ENCODE results near the gene ATP5F1B. TPM values are rescaled to one million over a fixed set of nuclear protein-coding genes. Genes with fewer than 3 reads are reported as not detected.

ATP5F1B gene
- polyA plus RNA-seq, result 100 to 1,000 TPM; 222 to 636 TPM

DNA sequence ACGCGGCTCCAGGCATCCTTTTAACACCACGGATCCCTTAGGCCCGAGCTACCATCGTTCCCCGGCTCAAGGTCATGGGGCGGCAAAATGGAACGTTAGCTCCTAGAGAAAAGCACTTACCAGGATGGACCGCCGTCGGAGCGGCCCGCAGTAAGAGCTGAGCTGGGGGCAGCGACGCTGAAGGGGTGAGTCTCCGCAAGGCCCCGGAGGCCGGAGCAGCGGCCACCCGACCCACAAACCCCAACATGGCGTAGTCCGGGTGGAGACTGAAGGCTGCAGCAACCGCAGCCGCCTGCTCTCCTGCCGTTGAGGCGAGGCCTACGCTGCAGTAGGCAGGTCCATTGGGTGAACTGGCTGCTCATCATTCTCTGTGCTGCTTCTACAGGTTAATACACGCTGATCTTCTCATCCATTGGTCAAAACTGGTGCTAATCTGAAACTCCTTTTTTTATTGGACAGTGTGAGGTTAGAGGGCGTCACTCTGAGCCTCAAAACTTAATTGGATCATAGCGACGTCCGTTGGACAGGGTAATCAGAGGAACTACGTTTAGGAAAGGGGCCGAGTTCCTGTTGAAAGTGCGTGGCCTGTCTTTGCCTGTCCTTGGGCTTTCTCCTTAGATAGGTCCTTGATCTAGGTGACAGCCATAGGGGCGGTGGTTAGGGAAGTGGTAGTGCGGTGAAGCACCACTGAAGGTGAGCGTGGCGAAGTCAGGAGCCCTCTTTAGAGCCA lies at the start of gene ATP5F1B:
ATP5F1B (minus strand) TSS at position 268 of the 730 bp plus-strand sequence; CDS start at position 247, 21 bp downstream.
- Histone ChIP-seq H3K4me1 (ENCODE audit: control insufficient read depth in 2 of 2, insufficient read depth in 2 of 2, low read length in 1 of 2) (no peaks in the 10 kb centered on the region), H3K27me3 (ENCODE audit: control insufficient read depth in 1 of 2, insufficient read depth in 2 of 2, low read length in 2 of 2) (no peaks in the 10 kb centered on the region), H3K4me3 (ENCODE audit: low read depth in 1 of 2, low read length in 2 of 2) (peak within 1 kb of the TSS; percentile 86 to 99), H3K9me3 (ENCODE audit: control insufficient read depth in 2 of 2, insufficient read depth in 1 of 2, low read depth in 1 of 2, low read length in 1 of 2) (no peaks in the 10 kb centered on the region), H3K36me3 (ENCODE audit: control insufficient read depth in 2 of 2, insufficient read depth in 2 of 2, low read length in 1 of 2) (peaks cover 8 to 16% of the 10 kb centered on the region in 2 donors), H3K27ac (ENCODE audit: low read depth in 2 of 2, low read length in 1 of 2) (peak within 1 kb of the TSS; percentile 96 to 98)
- WGBS, 2 donors, result 1% methylated on average over 39 of the region's 39 CpGs

DNA sequence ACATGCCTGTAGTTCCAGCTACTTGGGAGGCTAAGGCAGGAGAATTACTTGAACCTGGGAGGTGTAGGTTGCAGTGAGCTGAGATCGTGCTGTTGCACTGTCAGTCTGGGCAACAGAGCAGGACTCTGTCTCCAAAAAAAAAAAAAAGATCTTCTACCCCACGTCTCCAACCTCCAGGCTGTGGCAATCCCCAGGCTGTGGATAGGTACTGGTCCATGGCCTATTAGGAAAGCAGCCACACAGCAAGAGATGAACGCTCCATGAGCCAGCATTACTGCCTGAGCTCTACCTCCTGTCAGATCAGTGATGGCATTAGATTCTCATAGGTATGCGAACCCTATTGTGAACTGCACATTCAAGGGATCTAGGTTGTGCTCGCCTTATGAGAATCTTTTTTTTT lies 48.4 kb upstream of the ATP5F1B start:
- H3K36me3 ChIP-seq (ENCODE audit: control insufficient read depth in 2 of 2, insufficient read depth in 2 of 2, low read length in 1 of 2), result no peaks in the 10 kb centered on the region
- WGBS, 2 donors, result 84 to 86% methylated on average over 5 of the region's 5 CpGs
- H3K4me1 ChIP-seq (ENCODE audit: control insufficient read depth in 2 of 2, insufficient read depth in 2 of 2, low read length in 1 of 2), result no peaks in the 10 kb centered on the region
- H3K4me3 ChIP-seq (ENCODE audit: low read depth in 1 of 2, low read length in 2 of 2), result no peak overlapping the region
- no peaks in the 10 kb centered on the region for H3K27me3 ChIP-seq (ENCODE audit: control insufficient read depth in 1 of 2, insufficient read depth in 2 of 2, low read length in 2 of 2)
- no peaks in the 10 kb centered on the region for H3K9me3 ChIP-seq (ENCODE audit: control insufficient read depth in 2 of 2, insufficient read depth in 1 of 2, low read depth in 1 of 2, low read length in 1 of 2)
- no peak overlapping the region for H3K27ac ChIP-seq (ENCODE audit: low read depth in 2 of 2, low read length in 1 of 2)

DNA sequence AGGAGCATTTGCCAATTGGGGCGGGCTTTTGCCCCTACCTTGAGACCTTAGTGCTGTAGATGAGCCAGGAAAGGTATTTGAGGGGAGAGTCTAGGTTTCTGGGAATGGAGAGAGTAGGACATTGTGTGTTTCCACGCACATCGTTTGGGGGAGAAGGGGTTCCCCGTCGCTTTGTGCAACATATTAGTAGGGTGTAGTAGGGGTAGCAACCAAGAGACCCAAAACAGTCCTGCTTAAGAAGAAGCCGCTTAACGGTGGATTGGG lies 43.0 kb upstream of the ATP5F1B start:
- Histone ChIP-seq H3K9me3 (ENCODE audit: control insufficient read depth in 2 of 2, insufficient read depth in 1 of 2, low read depth in 1 of 2, low read length in 1 of 2) (no peaks in the 10 kb centered on the region), H3K36me3 (ENCODE audit: control insufficient read depth in 2 of 2, insufficient read depth in 2 of 2, low read length in 1 of 2) (no peaks in the 10 kb centered on the region), H3K27me3 (ENCODE audit: control insufficient read depth in 1 of 2, insufficient read depth in 2 of 2, low read length in 2 of 2) (no peaks in the 10 kb centered on the region), H3K4me3 (ENCODE audit: low read depth in 1 of 2, low read length in 2 of 2) (peak overlapping the region; percentile 36 to 96), H3K4me1 (ENCODE audit: control insufficient read depth in 2 of 2, insufficient read depth in 2 of 2, low read length in 1 of 2) (no peaks in the 10 kb centered on the region), H3K27ac (ENCODE audit: low read depth in 2 of 2, low read length in 1 of 2) (peak overlapping the region; percentile 96 to 100)
- 1 to 2% methylated on average over 7 of the region's 7 CpGs for WGBS, 2 donors

DNA sequence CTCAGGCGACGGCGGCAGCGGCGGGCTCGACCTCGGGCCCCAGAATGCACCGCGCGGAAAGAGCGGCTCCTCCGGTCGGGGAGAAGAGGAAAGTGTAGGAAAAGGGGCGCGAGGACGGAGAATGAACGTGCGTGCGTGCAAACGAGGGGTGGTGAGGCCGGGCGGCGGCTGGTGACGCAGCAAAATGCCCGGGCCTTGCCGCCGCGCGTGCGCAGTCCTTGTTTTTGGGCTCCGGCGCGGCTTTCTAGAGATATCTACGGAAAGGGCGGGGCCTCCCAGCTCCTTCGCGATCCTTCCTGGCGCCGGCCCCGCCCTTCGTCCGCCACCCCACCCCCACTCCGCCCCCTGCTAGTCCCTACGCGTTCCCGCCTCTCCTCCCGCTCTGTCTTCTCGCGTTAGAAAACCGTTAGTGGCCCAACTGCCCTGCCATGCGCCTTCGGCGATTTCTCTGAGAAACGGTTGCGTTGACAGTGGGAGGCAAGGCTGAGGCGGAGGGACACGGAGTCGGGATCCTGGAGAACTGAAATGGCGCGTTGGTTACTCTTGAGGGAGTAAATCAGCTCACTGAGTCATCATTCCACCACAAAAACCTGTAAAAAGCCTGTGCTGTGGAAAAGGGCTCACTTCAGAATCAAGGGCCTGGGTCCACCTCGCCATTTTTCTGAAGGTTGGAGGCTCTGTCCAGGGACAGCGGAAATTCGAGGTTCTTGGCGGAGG lies 42.5 kb upstream of the ATP5F1B start, which contains the start of gene PTGES3:
PTGES3 (minus strand) TSS at position 156 of the 717 bp plus-strand sequence. CDS start 285 bp downstream, outside the sequence.
- peak within 1 kb of the TSS; percentile 96 to 100 for H3K27ac ChIP-seq (ENCODE audit: low read depth in 2 of 2, low read length in 1 of 2)
- no peaks in the 10 kb centered on the region for H3K27me3 ChIP-seq (ENCODE audit: control insufficient read depth in 1 of 2, insufficient read depth in 2 of 2, low read length in 2 of 2)
- 0 to 1% methylated on average over 61 to 64 of the region's 64 CpGs for WGBS, 2 donors
- no peaks in the 10 kb centered on the region for H3K4me1 ChIP-seq (ENCODE audit: control insufficient read depth in 2 of 2, insufficient read depth in 2 of 2, low read length in 1 of 2)
- H3K9me3 ChIP-seq (ENCODE audit: control insufficient read depth in 2 of 2, insufficient read depth in 1 of 2, low read depth in 1 of 2, low read length in 1 of 2), result no peaks in the 10 kb centered on the region
- peak within 1 kb of the TSS; percentile 90 to 96 for H3K4me3 ChIP-seq (ENCODE audit: low read depth in 1 of 2, low read length in 2 of 2)
- H3K36me3 ChIP-seq (ENCODE audit: control insufficient read depth in 2 of 2, insufficient read depth in 2 of 2, low read length in 1 of 2), result no peaks in the 10 kb centered on the region

DNA sequence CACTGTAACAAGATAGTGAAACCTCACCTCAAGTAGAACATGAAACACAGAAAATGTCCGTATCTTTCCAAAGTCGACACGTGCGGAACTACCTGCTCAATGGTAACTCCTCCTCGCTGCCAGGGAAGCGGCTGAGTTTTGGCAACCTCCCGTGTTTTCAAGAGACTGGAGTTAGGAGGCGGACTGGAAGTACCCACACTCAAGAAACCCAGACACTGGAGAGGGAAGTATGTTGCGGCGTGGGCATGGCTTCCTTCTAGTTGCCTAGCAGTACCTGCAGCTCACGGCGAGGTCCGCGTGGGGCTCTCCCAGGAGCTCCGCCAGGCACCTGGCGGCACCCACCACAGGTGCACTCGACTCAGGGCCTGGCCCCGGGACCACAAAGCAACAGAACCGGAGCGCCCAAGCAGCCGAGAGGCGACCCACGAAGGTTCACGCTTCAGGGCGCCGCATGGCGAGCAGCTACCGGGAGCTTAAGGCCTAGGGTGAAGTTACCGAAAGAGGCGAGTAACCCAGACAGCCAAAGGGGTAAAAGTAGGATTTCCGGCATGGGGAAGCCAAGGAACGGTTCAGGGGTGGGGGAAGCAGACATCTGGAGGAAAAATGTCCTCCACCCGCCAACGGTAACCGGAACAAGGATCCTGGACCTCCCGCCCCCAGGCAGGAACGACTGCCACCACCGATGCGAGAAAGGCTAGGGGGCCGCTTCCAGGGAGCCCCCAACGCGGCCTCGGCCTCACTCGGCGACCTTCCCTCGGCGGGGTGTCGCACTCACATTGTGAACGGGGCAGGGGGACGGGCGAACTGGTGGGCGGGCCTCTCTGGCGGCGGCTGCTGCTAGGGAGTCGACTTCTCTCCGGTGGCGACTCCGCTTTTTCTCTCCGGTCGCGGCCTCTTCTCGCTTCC lies 41.7 kb upstream of the ATP5F1B start:
- H3K27ac ChIP-seq (ENCODE audit: low read depth in 2 of 2, low read length in 1 of 2), result peak overlapping the region; percentile 96 to 100
- WGBS, 2 donors, result 0% methylated on average over 57 to 62 of the region's 62 CpGs
- H3K9me3 ChIP-seq (ENCODE audit: control insufficient read depth in 2 of 2, insufficient read depth in 1 of 2, low read depth in 1 of 2, low read length in 1 of 2), result no peaks in the 10 kb centered on the region
- peak overlapping the region; percentile 90 to 96 for H3K4me3 ChIP-seq (ENCODE audit: low read depth in 1 of 2, low read length in 2 of 2)
- H3K4me1 ChIP-seq (ENCODE audit: control insufficient read depth in 2 of 2, insufficient read depth in 2 of 2, low read length in 1 of 2), result no peaks in the 10 kb centered on the region
- H3K36me3 ChIP-seq (ENCODE audit: control insufficient read depth in 2 of 2, insufficient read depth in 2 of 2, low read length in 1 of 2), result no peaks in the 10 kb centered on the region
- H3K27me3 ChIP-seq (ENCODE audit: control insufficient read depth in 1 of 2, insufficient read depth in 2 of 2, low read length in 2 of 2), result no peaks in the 10 kb centered on the region

DNA sequence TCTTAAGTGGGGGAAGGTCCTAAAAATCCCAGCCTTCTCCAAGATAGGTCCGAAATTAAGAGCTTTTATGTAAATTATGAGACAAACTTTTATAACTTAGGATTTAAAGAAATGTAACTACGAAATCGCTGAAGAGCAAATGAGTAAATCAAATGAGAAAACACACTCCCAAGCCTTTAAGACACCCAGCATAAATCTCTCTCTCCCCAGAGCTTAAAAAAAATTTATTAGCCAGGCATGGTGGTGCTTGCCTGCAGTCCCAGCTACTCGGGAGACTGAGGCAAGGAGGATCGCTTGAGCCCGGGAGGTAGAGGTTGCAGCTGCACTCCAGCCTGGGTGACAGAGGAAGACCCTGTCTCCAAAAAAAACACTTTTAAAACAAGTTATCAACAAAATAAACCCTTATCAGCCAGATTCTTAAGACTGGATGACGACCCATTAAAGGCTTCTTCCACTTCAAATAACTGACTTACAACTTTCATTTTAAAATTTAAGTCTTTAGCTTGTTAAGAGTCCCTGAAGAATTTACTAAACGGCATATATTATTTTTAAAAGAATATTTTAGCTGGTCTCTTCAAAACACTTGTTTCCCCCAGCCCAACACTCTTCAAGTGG lies 39.1 kb upstream of the ATP5F1B start:
- Histone ChIP-seq H3K9me3 (ENCODE audit: control insufficient read depth in 2 of 2, insufficient read depth in 1 of 2, low read depth in 1 of 2, low read length in 1 of 2) (no peaks in the 10 kb centered on the region), H3K27ac (ENCODE audit: low read depth in 2 of 2, low read length in 1 of 2) (peak overlapping the region; percentile 45 to 51), H3K4me1 (ENCODE audit: control insufficient read depth in 2 of 2, insufficient read depth in 2 of 2, low read length in 1 of 2) (no peaks in the 10 kb centered on the region), H3K27me3 (ENCODE audit: control insufficient read depth in 1 of 2, insufficient read depth in 2 of 2, low read length in 2 of 2) (no peaks in the 10 kb centered on the region), H3K4me3 (ENCODE audit: low read depth in 1 of 2, low read length in 2 of 2) (peak overlapping the region in 1 of 2 donors; percentile 96), H3K36me3 (ENCODE audit: control insufficient read depth in 2 of 2, insufficient read depth in 2 of 2, low read length in 1 of 2) (peaks cover 0 to 9% of the 10 kb centered on the region in 2 donors)
- 20 to 21% methylated on average over 8 of the region's 8 CpGs for WGBS, 2 donors

DNA sequence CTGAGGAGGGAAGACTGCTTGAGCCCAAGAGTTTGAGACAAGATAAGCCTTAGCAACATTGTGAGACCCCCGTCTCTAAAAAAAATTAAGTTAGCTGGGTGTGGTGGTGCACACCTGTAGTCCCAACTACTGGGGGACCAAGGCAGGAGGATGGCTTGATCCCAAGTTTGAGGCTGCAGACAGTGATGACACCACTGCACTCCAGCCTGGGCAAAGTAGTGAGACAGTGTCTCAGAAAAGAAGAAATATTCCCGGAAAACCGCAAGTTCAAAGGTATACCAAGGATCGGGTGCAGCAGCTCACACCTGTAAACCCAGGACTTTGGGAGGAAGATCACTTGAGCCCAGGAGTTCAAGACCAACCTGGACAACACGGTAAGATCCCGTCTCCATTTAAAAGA lies 36.5 kb upstream of the ATP5F1B start:
- Histone ChIP-seq H3K4me3 (ENCODE audit: low read depth in 1 of 2, low read length in 2 of 2) (no peak overlapping the region), H3K27ac (ENCODE audit: low read depth in 2 of 2, low read length in 1 of 2) (no peak overlapping the region), H3K9me3 (ENCODE audit: control insufficient read depth in 2 of 2, insufficient read depth in 1 of 2, low read depth in 1 of 2, low read length in 1 of 2) (no peaks in the 10 kb centered on the region), H3K36me3 (ENCODE audit: control insufficient read depth in 2 of 2, insufficient read depth in 2 of 2, low read length in 1 of 2) (peaks cover 0 to 13% of the 10 kb centered on the region in 2 donors), H3K4me1 (ENCODE audit: control insufficient read depth in 2 of 2, insufficient read depth in 2 of 2, low read length in 1 of 2) (no peaks in the 10 kb centered on the region), H3K27me3 (ENCODE audit: control insufficient read depth in 1 of 2, insufficient read depth in 2 of 2, low read length in 2 of 2) (no peaks in the 10 kb centered on the region)
- 78 to 90% methylated on average over 6 of the region's 6 CpGs for WGBS, 2 donors

DNA sequence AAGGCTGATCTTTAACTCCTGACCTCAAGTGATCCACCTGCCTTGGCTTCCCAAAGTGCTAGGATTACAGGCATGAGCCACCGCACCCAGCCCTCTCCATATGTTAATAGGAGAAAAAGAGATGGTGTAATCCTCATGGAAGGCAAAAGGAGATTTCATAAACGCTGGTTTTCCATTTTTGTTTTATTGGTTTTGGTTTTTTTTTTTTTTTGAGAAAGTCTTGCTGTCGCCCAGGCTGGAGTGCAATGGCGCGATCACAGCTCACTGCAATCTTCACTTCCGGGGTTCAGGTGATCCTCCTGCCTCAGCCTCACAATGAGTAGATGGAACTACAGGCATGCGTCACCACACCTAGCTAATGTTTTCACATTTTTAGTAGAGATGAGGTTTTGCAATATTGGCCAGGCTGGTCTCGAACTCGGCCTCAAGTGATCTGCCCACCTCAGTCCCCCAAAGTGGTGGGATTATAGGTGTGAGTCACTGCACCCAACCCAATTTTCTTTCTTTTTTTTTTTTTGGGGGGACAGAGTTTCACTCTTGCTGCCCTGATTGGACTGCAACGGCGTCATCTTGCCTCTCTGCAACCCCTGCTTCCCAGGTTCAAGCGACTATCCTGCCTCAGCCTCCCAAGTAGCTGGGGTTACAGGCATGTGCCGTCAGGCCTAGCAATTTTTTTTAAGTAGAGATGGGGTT lies 34.2 kb upstream of the ATP5F1B start:
- Histone ChIP-seq H3K9me3 (ENCODE audit: control insufficient read depth in 2 of 2, insufficient read depth in 1 of 2, low read depth in 1 of 2, low read length in 1 of 2) (no peaks in the 10 kb centered on the region), H3K4me3 (ENCODE audit: low read depth in 1 of 2, low read length in 2 of 2) (no peak overlapping the region), H3K4me1 (ENCODE audit: control insufficient read depth in 2 of 2, insufficient read depth in 2 of 2, low read length in 1 of 2) (peaks cover 0 to 2% of the 10 kb centered on the region in 2 donors), H3K27me3 (ENCODE audit: control insufficient read depth in 1 of 2, insufficient read depth in 2 of 2, low read length in 2 of 2) (no peaks in the 10 kb centered on the region), H3K36me3 (ENCODE audit: control insufficient read depth in 2 of 2, insufficient read depth in 2 of 2, low read length in 1 of 2) (peaks cover 0 to 13% of the 10 kb centered on the region in 2 donors), H3K27ac (ENCODE audit: low read depth in 2 of 2, low read length in 1 of 2) (no peak overlapping the region)
- WGBS, 2 donors, result 90 to 91% methylated on average over 13 of the region's 13 CpGs

Measured in esophagus (tissue), 2 donors.